ENCODE results near the gene CYB5RL.

DNA sequence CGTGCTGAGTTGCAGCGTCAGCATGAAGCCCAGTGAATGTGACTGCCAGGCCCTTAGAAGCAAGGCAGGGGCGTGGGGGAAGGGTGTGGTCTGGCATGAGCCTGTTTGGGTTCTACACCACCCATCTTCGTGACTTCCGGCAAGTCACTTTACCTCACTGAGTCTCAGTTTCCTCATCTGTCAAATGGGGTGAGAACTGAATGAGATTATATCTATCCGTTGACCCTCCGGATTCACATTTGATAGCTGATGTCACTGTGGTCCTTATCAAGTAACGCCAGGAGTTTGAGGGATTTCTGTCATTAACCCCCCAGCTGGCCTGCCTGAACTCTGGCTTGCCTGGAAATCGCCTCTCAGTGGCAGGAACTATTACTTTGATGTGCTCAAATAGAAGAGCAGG is 15.7 kb upstream of the CYB5RL start:
- TF ChIP-seq, protein P1, sequence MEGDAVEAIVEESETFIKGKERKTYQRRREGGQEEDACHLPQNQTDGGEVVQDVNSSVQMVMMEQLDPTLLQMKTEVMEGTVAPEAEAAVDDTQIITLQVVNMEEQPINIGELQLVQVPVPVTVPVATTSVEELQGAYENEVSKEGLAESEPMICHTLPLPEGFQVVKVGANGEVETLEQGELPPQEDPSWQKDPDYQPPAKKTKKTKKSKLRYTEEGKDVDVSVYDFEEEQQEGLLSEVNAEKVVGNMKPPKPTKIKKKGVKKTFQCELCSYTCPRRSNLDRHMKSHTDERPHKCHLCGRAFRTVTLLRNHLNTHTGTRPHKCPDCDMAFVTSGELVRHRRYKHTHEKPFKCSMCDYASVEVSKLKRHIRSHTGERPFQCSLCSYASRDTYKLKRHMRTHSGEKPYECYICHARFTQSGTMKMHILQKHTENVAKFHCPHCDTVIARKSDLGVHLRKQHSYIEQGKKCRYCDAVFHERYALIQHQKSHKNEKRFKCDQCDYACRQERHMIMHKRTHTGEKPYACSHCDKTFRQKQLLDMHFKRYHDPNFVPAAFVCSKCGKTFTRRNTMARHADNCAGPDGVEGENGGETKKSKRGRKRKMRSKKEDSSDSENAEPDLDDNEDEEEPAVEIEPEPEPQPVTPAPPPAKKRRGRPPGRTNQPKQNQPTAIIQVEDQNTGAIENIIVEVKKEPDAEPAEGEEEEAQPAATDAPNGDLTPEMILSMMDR (IDR thresholded peaks at IDR 0.05; ENCODE audit: borderline replicate concordance, extremely low read depth, low read length, poor library complexity, severe bottlenecking), result no peak
- TF ChIP-seq EZH2 (IDR thresholded peaks at IDR 0.05; ENCODE audit: borderline replicate concordance, low read depth, low read length, severe bottlenecking), result no peak
